ENCODE measurements around the gene MTA2.
"Not testable (repeated sequence)": the region's sequence is repeated elsewhere in the genome, so short reads cannot be mapped to it uniquely, and the experiment has no call there.

The MTA2 gene

GRCh38 chr11:62560566-62561103 lies 41.0 kb downstream of the MTA2 start:
- H3K4me3 ChIP-seq: no peak overlapping the region
- peak overlapping the region; percentile 73 to 93 for H3K27ac ChIP-seq
- DNase-seq (ENCODE audit: low spot score): peak; percentile 96
- TF ChIP-seq, protein P1, sequence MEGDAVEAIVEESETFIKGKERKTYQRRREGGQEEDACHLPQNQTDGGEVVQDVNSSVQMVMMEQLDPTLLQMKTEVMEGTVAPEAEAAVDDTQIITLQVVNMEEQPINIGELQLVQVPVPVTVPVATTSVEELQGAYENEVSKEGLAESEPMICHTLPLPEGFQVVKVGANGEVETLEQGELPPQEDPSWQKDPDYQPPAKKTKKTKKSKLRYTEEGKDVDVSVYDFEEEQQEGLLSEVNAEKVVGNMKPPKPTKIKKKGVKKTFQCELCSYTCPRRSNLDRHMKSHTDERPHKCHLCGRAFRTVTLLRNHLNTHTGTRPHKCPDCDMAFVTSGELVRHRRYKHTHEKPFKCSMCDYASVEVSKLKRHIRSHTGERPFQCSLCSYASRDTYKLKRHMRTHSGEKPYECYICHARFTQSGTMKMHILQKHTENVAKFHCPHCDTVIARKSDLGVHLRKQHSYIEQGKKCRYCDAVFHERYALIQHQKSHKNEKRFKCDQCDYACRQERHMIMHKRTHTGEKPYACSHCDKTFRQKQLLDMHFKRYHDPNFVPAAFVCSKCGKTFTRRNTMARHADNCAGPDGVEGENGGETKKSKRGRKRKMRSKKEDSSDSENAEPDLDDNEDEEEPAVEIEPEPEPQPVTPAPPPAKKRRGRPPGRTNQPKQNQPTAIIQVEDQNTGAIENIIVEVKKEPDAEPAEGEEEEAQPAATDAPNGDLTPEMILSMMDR (IDR thresholded peaks at IDR 0.05): peak; percentile 73

DNA sequence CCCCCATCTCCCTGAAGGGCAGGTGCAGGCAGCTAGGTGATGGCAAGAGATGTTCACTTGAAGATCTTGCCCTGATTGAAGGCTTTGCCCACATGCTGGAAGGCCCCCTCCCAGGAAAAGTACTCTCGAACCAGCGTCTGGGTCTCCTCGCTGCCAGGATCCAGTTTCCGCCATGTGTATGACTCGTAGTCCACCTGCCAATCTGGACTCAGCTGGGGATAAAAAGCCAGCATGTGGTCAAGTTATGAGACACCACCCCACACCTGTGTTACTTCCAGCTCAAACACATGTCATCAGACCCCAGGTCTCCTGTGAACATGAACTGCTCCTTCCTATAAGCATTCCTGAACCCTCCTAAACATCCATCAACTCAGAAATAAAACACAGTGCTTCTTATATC lies 42.0 kb downstream of the MTA2 start:
- DNase-seq (ENCODE audit: low spot score); H3K4me3 ChIP-seq: not testable (repeated sequence)
- H3K27ac ChIP-seq: peak overlapping the region; percentile 73 to 93

GRCh38 chr11:62559204-62559603 lies 42.5 kb downstream of the MTA2 start:
- no peak overlapping the region for H3K4me3 ChIP-seq
- TF ChIP-seq, protein P1 (IDR thresholded peaks at IDR 0.05): no peak
- no peak for DNase-seq (ENCODE audit: low spot score)
- H3K27ac ChIP-seq: peak overlapping the region in 1 of 2 donors; percentile 93

DNA sequence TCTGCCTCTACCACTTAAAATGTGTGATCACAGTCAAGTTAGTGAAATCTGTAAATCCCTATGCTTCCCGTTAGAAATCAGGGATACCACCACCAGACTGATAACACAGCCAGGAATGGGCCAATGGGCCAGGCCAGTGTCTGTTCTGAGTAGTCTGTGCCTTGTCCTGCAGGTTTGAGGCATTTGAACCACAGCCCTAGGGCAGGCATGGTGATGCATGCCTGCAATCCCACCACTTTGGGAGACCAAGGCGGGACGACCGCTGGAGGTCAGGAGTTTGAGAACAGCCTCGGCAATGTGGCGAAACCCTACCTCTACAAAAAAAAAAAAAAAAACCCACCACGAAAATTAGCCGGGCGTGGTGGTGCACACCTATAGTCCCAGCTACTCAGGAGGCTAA lies 43.0 kb downstream of the MTA2 start:
- no peak for DNase-seq (ENCODE audit: low spot score)
- Histone ChIP-seq H3K4me3 (no peak overlapping the region), H3K27ac (no peak overlapping the region)
- TF ChIP-seq, protein P1 (IDR thresholded peaks at IDR 0.05): no peak

- TF ChIP-seq, protein P1 (IDR thresholded peaks at IDR 0.05): no peak
- peak overlapping the region; percentile 61 for H3K4me3 ChIP-seq
- DNase-seq (ENCODE audit: low spot score): no peak
- peak overlapping the region; percentile 93 to 95 for H3K27ac ChIP-seq
Measured at GRCh38 chr11:62556875-62557631, 44.6 kb downstream of the MTA2 start.

- DNase-seq (ENCODE audit: low spot score): peak; percentile 97
- Histone ChIP-seq H3K27ac (peak overlapping the region; percentile 93 to 95), H3K4me3 (peak overlapping the region; percentile 61)
- TF ChIP-seq, protein P1 (IDR thresholded peaks at IDR 0.05): no peak
Measured at GRCh38 chr11:62556108-62556874, 45.4 kb downstream of the MTA2 start.

DNA sequence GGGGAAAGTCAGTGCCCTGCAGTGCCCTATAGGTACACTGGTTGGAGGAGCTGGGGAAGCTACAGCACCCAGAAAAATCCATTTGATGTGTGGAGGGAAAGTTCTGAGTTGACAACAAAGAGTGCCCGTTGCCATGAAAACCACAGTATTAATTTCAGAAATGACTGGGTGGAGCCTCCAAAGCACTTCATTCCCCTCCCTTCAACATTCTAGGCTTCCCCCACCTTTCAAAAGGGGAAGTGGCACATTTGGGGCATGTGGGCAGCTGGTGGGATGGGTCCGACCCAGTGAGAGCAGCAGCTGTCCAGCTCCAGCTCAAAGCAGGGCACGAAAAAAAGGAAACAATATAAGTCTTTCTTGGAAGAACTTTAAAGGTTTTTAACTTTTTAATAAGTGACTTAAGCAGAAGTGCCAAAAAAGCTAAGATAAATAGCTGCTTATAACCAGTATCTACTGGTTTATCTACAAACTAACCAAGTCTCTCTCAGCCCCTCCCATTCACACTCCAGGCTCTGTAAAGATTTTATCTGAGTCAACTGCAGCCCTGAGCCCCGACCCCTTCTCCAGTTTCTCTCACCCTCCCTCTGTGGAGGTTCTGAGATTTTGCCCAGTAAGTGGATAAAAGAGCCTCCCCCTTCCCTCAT lies 46.1 kb downstream of the MTA2 start:
- no peak for DNase-seq (ENCODE audit: low spot score)
- TF ChIP-seq, protein P1 (IDR thresholded peaks at IDR 0.05): no peak
- peak overlapping the region; percentile 61 for H3K4me3 ChIP-seq
- H3K27ac ChIP-seq: peak overlapping the region; percentile 93 to 95

Measured in coronary artery (tissue), 2 donors.